HG03039 (cell line): Measurements from ENCODE around the gene ENTPD2.

Experiments used
- ATAC-seq: cut with Tn5 transposase; IDR thresholded peaks from one replicate; pipeline ENCODE4 v1.9.1; 2021; ENCODE audit warnings: mild to moderate bottlenecking, moderate library complexity; ENCODE audit not compliant: unreplicated experiment

The ENTPD2 gene

DNA sequence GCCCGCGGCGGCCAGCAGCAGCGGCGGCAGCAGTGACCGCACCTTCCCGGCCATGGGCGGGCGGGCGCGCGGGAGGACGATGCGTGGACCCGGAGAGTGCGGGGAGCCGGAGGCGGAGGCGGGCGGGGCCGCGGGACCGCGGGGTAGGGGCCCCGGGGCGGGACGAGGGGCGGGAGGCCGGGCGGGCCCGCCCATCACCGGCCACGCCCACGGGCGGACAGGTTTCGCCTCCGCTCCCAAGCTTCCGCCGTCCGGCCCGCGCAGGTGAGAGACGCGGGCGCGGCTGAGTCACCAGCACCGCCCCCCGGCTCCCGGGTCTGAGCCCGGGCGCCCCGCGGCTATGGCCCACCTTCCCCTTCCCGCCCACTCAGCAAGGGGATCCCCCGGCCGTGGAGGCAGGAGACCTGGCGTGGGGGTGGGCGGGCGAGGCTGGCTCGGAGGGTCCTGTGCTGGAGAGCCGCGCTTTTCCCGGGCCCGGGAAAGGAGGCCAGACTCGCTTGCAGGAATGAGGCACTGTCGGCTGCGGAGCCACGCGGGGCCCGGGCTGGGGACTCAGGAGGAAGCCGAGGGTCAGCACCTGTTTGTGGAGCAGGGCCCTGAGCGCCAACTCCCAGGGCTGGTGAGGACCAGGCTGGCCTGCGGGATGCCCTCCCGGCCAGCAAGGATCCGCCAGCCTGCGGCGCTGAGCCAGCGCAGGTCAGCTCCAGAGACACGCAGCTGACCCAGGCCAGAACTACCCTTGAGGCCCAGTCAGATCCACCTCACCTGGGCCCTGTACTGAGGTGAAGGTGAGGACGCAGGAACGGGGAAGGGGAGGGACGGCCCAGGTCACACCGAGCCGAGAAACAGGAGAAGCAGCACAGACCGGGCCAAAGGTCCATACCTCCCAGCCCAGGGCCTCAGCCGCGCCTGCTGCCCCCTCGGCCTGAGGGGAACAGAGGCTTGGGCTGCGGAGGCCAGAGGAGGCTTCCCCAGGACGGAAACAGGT is at the start of gene ENTPD2:
Gene ENTPD2 (minus strand): TSS at position 118 of the 988 bp plus-strand sequence. CDS start 64 bp downstream, at position 54.
- ATAC-seq, result no peak

DNA sequence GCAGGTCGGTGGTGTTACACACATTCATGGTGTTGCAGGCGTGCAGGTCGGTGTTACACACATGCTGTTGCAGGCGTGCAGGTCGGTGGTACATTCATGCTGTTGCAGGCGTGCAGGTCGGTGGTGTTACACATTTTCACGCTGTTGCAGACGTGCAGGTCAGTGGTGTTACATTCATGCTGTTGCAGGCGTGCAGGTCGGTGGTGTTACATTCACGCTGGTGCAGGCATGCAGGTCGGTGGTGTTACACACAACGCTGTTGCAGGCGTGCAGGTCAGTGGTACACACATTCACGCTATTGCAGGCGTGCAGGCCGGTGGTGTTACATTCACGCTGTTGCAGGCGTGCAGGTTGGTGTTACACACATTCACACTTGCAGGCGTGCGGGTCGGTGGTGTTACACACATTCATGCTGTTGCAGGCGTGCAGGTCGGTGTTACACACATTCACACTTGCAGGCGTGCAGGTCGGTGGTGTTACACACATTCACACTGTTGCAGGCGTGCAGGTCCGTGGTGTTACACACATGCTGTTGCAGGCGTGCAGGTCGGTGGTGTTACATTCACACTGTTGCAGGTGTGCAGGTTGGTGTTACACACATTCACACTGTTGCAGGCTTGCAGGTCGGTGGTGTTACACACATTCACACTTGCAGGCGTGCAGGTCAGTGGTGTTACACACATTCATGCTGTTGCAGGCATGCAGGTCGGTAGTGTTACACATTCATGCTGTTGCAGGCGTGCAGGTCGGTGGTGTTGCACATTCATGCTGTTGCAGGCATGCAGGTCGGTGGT is 49.5 kb upstream of the ENTPD2 start:
- ATAC-seq, result no peak

DNA sequence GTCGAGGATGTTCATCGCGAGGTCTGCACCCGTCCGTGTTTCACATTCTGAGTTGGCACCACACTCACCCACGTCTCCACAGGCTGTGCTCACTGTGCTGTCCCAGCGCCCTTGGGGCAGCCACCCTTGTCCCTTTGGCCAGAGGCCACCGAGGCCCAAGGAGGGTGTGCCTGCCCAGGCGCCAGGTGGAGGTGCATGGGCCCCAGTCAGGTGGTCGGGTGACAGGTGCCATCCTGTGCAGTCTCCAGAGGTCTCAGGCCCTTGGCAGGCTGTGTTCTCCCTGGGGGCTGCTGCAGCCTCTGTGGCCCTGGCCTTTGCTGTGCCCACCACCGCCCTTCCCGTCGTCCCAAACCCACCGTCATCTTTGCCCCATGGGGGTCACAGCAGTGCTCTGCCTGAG is 45.4 kb upstream of the ENTPD2 start:
- ATAC-seq, result no peak

DNA sequence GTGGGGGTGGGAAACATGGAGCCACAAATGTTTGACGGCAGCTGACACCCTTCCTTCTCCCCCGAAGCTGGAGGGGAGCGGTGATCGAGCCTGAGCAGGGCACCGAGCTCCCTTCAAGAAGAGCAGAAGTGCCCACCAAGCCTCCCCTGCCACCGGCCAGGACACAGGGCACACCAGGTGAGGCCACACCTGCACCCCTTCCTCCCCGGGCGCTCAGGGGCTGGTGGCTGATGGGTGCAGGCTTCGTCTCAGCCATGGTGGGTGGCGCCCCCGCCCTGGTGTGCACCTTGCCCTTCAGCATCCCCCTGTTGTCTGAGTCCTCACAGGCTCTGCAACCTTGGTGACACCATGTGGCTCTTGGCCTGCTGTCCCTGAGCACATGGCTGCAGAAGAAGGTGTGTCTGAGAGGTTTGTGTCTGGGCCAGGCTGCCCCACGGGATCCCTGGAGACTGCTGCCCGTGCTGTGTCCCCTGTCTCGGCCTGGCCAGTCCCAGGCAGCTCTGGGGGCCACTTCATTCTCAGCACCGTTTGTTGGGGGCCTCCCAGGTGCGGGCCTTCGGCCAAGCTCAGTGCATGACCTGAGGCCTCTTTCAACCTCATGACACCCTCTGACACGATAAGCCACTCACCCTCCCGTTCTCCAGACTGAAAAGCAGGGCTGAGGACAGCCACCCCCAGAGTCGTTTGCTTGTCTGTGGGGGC is 44.1 kb upstream of the ENTPD2 start:
- no peak for ATAC-seq

DNA sequence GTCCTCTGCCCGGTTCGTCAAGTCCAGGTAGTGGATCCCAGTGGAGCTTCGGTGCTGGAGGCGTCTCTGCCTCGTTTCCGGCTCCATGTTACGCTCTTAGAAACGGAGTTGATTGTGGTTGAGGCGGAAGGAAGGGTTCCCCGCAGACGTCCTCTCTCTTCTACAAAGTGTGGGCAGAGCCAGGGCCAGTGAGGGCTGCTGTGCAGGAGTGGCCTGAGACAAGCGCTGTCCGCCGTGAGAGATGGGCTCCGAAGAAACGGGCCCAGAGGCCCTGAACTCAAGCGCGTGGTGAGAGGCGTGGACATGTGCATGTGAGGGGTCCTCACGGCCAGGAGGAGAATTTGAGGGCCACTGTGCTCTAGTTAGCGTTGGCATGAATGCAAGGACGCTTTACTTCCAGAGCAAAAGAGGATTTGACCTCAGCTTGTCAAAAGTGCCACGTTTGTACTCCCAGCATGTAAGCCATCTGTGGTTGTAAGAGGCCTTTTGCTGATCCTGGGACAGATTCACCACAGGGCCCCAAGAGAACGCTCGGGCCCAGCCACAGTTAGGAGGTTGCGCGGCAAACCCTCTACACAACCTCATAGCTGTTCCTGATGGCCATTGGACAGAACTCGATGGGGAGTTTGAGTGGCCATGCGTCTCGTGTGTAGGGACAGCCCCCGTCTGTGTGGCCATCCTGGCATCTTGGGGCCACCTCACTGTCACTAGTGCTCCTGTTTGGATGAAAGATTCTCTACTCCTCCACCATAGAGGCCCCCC is 43.1 kb upstream of the ENTPD2 start:
- ATAC-seq, result no peak

DNA sequence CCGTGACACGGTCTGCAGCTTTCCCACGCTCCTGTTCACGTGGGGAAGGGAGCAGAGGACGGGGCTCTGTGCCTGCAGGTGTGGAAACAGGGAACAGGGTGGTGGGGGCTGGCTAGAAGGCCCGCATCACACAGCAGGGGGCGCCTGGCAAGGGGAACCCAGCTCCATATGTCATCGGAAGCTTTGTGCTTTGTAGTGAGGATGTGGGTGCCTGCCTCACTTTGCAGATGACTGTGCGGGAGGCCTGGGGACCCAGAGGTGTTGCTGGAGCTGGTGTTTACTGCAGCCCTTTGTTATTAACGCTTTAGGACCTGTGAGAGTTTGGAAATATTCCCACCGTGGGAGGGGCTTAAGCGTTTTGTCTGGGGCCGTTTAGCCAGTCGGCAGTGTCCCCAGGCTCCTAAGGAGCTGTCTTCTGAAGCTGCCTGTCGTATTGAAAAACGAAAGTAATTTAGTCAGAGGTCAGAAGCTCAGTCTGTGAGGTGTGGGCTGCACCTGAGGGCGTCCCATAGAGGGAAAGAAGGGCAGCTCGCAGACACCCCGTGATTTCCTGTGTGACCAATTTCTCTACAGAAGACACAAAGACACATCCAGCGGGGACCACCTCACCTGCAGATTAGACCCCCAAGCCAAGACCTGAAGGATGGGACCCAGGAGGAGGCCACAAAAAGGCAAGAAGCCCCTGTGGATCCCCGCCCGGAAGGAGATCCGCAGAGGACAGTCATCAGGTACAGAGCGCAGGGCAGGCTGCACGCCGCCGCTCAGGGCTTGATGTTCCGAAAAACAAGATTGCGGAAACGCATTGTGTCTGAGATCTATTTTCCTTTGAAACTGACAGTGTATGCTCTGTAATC is 42.0 kb upstream of the ENTPD2 start:
- peak; percentile 65 for ATAC-seq

DNA sequence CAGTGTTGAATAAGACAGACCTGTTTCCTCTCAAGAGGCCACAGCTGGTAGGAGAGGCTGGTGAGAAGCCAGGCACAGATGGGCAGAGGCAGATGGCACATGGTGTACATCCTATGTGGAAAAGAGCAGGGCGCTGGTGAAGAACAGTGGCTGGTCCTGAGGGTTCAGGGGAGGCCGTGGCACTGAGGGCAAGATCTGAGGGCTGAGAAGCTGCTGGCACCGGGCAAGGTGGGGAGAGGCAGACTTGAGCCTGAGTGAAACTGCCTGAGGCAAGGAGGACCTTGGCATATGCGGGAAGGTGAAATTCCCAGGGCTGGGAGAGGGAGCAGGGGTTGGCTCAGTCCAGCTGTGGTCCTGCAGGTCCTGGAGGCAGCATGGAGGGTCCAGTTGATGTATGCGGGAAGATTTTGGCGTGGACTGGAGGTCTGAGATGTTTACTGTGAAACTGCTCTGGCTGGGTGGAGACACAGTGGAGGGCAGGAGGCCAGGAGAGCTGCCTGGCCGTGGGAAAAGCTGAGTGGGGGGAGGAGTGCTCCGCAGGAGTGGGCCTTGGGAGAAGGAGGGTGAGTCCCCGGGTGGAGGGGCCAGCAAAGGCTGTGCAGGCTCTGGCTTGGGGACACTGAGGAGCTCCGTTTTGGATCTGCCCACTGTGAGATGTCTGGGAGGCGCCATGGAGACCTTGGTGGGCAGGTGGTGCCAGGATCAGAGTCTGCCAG is 35.5 kb upstream of the ENTPD2 start:
- ATAC-seq, result no peak

DNA sequence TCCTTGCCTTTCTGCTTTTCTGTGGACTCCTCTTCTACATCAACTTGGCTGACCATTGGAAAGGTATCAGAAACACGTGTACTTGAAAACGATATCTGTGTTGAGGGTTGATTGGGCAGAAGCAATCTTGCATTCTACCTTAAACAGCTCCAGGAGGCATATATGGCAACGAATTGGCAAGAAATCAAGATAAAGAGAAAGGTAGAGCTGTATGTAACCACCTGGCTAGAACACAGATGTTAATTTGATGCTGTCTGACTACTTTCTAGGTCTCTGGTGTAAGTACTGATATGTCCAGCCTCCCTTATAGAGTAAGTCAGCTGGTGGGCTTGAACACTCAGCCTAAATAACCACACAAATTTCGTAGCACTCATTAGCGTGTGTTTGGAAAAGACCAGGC is 34.3 kb upstream of the ENTPD2 start:
- ATAC-seq, result no peak

DNA sequence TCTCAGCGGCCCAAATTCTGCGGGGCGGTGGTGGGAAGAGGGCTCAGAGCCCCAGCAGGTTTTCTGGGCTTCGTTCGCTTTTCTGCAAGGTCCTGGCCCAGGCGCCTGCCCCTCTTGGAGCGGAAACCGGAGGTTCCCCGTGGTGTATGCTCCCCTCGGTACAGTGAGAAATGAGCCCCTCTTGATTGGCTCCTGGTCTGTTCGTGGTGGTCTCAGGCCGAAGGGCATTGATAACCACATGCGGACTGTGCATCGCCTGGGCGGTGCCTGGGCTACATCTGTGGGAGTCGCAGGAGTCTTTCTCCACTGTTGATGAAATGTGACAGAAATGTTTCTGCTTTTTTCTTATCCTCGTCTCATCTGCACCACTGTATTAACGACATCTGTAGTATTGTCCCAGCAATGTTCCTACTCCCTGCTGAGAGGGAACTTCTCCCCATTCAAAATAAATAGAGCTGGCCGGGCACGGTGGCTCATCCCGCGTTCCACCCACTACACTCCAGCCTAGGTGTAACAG is 33.6 kb upstream of the ENTPD2 start:
- no peak for ATAC-seq

DNA sequence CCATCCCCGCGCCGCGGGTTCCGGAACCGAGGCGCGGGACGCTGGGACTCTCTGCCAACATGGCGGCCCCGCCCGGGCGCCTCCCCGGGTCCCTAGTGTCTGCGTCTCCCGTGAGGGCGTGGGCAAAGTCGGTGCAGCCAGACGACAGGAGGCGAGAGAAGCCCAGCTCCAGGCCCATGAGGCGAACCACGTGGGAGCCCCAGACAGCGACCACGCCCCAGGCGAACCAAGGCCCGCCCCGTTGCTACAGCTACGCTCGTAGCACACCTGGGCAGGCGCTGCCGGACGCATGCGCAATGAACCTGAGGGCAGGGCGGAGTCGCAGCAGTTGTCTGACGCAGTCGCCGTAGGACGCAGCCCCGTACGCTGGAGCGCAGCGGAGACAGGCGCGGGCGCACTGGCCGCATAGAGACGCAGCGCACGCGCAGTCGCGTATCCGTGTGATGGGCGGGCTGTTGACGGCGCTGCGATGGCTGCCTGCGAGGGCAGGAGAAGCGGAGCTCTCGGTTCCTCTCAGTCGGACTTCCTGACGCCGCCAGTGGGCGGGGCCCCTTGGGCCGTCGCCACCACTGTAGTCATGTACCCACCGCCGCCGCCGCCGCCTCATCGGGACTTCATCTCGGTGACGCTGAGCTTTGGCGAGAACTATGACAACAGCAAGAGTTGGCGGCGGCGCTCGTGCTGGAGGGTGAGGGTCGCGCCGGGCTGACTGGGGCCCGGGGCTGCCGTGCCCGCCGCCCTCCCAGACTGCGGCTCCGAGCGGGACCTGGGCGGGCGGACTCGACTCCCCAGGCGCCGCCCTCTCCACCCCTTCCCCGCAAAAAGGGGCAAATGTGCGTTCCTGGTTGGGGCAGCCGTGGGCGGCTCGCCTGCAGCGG is 32.9 kb upstream of the ENTPD2 start, which contains the start of gene MAN1B1:
Gene MAN1B1 (plus strand): TSS at position 455 of the 878 bp plus-strand sequence. CDS start 15 bp downstream, at position 470.
- peak; percentile 66 for ATAC-seq

DNA sequence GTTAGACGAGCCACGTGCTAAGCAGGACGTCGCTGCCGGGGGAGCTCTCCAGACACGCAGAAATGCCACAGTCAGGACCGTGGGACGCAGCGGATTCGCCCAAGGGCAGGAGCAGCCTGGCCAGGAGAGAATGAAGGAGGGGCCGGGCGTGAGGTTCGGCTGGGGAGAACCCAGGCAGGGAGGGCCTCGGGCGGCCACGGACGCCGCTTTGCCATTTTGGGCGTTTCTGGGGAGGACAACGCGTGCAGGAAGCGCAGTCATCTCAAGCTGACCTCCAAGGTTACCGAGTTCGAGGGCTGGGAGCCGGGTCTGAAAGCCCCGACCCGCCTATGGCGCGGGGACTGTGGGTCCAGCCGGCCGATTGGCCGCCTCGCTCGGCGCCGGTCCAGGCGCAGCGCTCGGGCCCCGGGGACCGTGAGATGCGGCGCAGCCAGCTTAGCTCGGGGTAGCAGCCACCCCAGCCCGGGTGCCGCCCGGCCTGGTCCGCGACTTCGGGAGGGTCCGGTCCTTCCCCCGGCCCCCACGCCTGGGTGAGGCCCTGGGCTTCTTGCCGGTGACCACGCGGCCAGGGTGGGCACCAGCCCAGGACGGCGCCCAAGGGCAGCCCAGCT is 32.2 kb upstream of the ENTPD2 start:
- peak; percentile 11 for ATAC-seq

DNA sequence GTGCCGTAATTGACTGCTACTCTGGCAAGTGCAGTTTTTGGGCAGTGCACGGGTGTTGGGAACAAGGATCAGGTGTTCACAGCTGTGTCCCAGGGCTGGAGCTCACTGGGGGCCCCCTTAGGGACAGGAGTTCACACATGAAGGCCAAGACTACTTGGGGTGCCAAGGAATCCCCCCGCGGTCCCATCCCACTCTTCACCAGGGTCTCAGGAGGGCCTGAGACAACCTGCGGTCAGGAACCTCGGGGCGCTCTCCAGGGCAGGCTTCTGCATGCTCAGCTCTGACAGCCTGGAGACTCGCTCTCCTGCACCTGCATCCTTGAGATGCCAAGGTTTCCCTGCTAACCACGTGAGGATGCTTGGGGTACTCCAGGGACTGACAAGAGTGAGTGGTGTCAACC is 30.7 kb upstream of the ENTPD2 start:
- ATAC-seq, result no peak

DNA sequence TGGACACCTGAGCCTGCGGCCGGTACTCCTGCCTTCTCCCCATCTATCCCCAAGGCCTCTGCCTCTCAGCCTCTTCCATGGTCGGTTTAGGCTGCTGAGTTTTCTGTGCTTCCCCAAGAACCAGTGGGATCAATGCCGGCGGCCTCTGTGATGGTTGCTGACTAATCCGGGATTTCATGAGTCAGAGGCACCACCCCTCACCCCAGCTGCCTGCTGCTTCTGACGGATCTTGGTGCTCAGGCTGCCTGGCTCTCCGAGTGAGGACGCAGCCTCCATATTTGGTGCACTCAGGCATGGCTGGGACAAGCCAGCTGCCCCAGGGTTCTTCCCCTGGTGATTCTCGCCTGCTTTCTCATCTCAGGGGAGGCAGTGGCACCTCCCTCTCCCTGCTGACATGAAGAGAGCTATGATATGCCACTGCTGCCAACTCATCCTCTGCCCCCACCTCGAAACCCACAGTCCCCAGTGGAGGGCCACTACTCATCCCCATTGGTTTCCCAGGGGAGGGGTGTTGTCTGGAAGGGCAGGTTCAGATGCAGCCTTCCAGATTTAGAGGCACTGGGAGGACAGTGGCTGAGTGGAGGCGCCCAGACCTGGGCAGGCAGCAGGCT is 29.6 kb upstream of the ENTPD2 start:
- no peak for ATAC-seq

DNA sequence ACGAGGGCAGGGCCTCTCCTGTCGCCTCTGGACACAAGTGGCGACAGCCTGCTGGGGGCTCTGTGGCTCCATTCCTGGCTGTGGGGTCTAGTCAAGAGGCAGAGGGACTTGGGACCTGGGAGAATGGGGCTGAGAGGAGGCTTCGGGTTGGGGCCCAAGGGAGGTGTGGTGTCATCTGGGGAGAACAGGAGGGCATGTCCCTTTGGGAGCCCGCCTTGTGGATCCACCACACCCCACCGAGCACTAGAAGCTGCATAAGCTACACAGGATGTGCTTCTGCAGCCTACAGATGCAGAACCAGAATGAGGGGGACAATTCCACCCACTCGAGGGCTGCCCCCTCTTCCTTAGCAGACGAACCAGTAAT is 29.0 kb upstream of the ENTPD2 start:
- no peak for ATAC-seq

DNA sequence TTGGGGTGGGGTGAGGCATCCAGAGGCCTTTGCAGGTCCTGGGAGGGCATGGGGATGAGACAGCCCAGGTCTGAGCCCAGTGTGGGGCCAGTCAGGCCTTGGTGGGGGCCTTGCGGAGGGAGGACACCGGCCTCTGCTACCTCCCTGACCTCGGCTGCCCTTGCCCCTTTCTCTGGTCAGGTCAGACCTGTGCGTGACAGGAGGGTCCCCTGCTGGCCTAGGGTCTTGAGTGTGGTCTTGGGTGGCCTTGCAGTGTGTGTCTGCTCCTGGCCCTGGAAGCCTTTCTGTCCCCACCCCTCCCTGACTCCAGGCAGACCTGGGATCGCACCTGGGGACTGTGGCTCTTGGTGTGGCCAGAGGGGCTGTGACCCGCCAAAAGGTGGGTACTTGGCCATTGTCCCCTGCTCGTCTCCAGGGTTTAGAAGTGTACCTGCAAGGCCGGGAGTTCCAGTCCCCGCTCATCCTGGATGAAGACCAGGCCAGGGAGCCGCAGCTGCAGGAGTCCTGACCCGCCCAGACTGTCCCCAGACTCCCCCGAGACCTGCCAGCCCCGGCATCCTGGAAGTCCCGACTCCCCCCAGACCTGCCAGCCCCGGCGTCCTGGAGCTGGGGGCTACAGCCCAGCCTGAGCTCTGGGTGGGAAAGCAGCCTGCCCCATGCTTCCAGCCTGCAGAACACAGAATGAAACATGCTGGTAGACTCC is 28.5 kb upstream of the ENTPD2 start:
- no peak for ATAC-seq
